ENCODE results near the gene AOC1.
"Not testable (repeated sequence)": the region's sequence is repeated elsewhere in the genome, so short reads cannot be mapped to it uniquely, and the experiment has no call there.

AOC1 gene

DNA sequence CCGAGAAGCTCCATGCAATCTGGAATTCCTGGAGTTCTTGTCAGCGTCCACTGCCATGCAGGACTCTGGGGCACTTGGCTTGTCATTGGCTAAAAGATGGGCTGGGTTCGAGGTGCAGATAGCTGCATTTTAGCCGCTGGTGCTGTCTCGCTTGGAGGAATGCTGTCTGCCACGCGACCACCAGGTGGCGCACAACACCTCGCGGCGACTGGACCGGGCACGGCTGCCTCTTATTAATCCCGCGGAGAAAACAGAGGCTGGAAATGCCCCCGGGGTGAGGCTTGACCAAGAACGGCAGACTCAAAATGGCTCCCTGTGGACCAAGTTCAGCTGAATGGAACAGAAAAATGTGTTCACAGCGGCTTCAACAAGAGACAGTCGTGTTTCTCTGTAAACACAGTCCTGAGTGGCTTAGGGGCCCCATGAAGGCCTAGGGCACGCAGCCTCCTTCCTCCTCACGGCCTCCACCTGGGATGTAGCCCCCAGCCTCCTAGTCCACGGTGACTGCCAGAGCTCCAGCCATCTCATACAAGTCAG, 46.2 kb downstream of the AOC1 start:
- peak; percentile 51 for DNase-seq

DNA sequence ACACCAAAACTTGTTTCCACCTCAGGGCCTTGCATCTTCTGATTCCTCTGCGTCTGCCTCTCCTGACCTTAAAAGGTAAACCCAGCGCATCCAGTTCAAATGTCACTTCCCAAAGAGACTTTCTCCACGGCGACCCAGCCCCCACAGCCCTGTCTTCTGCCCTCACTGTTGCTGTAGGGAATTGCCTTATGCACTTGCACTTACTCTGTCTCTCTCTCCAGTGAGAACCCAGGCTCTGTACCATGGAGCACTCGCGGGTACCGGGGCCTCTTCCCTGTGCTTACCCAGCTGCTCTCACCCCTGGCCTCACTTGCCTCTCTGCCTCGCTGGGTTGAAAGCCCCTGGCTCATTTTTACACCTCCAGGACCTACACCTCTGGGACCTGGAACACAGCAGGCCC, 48.4 kb downstream of the AOC1 start:
- no peak for DNase-seq

DNA sequence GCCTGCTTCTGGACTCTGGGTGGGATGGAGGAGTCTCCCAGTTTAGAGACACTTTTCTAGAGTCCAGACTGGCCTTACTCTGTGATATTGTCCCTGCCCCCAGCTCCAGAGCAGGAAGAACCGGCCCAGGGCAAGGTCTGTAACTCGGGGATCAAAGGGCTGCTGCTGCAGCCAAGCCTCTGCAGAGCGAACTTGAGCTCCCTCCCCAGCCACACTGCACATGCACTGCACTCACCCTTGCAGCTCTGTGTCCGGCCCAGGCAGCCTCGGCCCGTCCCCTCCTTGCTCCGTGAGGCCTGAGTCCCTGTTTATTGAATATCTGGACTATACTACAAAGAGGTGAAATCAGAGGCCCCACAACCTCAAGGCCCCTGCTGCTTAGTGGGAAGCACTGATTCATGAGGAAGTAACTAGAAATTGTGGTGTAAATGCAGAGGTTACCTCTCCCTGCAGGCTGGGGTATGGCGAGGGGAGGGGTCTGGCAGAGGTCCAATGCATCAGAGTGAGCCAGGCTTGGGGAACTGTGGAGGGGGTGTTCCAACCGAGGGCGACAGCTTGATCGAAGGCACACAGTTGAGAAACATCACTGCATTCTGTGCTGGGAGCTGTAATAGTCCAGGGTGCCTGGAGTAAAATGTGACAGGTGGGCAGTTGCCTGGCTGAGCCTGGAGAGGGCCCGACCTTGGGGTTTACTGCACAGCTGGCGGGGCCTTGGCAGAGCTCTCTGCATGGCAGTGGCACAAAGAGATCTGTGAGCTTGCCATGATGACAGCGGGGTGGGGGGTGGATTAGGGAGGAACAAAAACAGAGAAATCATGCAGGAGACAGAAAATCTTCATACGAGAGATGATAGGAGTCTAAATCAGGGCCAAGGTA, 49.1 kb downstream of the AOC1 start:
- no peak for DNase-seq

DNA sequence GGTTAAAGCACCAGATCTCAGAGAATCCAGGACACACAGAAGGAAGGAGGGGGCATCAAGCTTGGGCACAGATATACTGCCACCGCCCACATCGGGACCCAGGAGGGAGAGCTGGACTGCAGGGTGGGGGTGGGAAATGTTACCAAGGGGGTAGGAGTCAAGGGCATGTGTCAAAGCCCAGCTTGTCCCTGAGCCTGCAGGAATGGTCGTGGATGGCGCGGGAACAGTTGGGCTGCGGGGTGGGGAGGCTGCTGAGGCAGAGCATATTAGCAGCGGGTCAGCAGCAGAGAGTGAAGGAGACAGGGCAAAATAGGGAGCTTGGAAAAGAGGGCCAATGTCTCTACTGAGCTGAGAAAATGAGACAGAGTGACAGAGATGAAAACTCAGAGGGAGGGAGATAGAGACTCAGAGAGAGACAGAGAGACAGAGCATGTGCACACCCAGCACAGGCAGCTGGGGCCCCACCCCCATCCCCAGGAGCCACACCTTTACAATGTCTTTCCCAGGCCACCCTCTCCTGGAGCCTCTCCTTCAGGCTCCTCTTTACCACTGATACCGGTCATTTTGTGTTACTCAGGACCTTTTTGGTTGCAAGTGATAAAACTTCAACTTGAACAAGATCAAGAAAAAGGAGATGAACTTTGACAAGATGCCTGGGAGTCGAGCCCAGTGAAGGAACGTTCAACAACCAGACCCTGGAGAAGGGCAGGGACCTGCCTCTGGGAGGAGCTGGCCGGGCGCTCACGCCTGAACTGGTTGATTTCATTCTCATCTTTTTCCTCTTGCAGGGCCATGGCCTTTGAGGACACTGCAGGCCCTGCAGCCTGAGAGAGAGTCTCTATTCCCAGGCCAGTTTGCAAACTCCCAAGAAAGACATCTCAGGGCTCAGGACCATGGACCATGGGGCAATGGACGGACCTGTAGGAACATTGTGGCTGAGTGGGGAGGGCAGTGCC, 50.0 kb downstream of the AOC1 start:
- no peak for DNase-seq

DNA sequence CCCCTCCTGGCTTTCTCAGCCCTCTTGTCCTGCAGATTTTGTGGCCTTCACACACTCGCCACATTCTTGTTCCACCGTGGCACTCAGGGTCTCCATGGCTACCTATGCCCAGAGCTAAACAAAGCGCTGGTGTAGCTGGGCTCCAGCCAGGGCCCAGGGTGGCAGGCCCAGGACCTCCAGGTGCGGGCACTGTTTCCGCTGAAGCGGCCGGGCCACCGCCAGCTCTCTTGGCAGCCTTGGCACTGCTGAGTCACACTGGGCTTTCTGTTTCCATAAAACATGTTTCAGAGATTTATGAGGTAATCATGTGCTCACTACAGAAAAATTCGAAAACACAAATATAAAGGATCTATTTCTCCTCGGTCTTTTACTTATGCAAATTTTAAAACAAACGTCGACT, 51.3 kb downstream of the AOC1 start:
- DNase-seq: no peak

DNA sequence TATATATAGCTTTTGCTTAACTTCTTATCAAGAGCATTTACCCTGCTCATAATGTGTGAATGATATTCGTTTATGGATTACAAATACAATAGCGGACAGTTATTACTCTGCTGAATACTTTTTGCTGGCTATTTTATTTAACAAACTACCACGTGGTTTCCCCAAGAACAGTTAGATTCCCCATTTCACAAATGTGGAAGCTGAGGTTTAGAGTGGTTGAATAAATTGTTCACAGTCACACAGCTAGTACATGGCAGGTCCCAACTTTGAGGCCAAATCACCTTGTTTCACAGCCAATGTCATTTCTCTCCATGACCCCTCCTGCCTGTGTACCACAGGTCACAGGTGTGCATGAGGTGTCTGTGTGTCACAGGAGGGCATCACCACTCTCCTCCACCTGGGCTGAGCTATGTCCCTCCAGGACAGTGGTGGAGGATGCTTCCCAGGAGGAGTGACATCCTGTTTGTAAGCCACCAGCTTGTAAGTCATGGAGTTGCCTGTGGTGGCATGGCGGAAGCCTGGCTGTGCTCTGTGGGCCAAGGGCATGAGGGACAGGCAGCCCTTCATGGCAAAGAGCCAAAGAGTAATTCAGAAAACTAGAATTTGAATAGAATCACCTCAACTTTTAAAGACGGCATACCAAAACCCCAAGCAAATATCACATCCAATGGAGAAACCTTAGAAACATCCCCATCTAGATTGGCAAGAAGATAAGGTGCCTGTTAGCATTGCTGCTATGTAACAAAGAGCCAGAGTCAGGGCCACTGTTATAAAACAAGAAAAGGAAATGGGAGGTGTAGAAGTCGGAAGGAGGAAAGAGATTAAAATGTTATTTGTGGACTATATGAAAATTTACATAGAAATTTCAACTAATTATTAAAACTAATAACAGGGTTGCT, 51.9 kb downstream of the AOC1 start:
- DNase-seq: no peak

DNA sequence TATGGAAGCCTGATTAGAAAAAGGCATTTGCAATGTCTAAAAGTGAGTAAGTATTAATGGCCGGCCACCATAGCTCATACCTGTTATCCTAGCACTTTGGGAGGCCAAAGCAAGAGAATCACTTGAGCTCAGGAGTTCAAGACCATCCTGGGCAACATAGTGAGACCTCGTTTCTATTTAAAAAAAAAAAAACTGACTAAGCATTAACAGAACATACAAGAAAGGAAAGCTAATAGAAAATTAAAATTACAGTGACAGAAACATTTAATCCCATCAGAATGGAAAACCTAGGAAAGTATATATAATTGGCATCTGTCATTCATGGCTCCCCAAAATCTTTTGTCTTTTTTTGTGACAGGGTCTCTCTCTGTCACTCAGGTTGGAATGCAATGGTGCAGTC, 55.9 kb downstream of the AOC1 start:
- no peak for DNase-seq

DNA sequence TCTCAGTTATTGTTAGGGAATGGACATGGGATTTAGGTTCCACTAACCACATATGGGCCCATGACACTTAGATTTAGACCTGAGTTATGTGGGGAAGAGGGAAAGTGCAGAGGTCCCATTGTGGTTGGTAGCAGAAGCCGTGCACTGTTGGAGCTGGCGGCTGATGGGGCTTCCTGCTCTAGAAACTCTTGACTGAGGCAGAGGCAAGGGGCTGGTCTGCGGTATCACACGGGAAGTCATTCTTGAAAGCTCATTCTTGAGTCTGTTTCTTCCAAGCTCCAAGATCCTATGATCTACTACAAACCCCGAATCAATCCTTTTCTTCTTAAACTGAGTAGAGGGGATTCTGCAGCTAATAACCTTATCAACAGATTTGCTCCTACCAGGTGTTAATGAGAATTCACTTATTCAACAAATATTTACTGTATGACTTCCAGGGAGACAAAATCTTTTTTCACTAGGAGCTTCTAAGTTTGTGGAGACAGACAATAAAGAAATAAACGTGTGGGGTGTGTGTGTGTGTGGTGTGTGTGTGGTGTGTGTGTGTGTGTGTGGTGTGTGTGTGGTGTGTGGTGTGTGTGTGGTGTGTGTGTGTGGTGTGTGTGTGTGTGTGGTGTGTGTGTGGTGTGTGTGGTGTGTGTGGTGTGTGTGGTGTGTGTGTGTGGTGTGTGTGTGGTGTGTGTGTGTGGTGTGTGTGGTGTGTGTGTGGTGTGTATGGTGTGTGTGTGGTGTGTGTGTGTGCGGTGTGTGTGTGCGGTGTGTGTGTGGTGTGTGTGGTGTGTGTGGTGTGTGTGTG, 57.1 kb downstream of the AOC1 start:
- no peak for DNase-seq

DNA sequence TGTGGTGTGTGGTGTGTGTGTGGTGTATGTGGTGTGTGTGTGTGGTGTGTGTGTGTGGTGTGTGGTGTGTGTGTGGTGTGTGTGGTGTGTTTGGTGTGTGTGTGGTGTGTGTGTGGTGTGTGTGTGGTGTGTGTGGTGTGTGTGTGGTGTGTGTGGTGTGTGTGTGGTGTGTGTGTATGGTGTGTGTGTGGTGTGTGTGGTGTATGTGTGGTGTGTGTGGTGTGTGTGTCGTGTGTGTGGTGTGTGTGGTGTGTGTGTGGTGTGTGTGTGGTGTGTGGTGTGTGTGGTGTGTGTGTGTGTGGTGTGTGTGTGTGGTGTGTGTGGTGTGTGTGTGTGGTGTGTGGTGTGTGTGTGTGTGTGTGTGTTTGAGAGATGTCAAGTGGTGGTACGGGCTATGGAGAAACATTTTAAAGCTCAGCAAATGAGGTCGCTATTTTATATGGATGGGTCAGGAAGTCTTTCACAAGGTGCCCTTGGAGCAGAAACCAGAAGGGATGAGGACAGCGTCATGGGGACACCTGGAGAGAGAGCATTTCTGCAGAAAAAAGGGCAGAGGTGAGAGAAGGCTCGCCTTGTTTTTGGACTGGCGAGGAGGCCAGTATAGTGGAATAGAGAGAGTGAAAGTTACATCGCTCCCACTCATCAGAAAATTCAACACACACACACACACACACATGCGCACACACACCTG, 58.1 kb downstream of the AOC1 start:
- not testable (repeated sequence) for DNase-seq

DNA sequence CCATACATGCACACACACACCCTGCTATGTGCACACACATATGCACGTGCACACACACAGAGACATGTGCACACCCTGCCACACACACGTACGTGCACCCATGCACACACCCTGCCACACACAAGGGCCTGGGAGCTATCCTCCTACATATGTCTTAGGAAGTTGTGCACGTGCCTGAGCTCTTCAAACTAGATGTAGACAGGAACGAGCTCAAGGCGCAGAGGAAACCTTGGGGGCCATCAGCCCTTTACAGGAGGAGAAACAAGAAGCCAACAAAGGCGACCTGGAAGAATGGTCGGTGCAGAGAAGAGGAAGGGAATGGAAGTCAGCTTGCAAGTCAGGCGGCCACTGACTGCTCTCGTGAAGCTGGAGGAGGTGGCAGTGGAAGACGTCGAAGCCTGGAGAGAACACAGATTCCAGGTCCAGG, 58.7 kb downstream of the AOC1 start:
- DNase-seq: no peak
